ENCODE data around the gene FAM168A. TPM values are rescaled to one million over a fixed set of nuclear protein-coding genes. Genes with fewer than 3 reads are reported as not detected.

The FAM168A gene
- total RNA-seq, 1 experiment from 2014 or later, result 62.8 TPM

DNA sequence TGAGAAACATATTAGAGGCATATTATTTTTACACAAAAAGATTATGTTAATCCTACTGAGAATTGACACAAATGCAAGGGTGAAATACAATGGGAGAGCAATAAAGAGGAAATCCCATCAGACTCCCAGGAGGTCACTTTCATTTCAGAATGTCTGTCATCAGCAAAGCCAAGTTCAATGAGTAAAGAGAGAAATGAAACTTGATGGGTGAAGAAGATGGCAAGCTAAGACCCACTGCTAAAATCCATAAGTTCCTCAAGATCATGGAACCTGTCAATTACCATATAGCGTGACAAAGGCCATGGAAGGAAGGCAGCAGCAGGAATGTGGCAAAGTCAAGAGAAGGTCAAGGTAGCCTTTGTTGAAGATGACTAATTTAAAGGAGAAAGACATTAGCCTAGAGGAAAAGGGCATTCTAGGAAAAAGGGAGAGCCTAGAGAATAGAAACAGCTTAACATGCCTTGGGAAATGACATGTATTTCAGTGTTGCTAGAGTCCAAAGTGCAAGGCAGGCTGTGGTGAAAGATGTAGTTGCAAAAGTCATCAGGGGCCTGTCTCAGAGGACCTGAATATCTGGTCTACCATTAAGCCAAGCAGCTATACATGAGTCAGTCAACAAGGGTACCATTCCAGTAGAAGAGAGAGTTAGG, 43.1 kb downstream of the FAM168A start:
- H3K4me1 ChIP-seq (ENCODE audit: control insufficient read depth, insufficient read depth, low read length), result no peaks in the 10 kb centered on the region
- H3K4me3 ChIP-seq (ENCODE audit: low read depth in 2 of 2, low read length in 2 of 2), result no peak overlapping the region
- ChIA-PET CTCF (no interaction called here), POLR2A (no interaction called here)
- in situ Hi-C loops (cut with HindIII; ENCODE audit: low pct_unique_long_range_greater_than_20kb, low sequenced_read_pairs) (no loop called here), intact Hi-C loops (cut with micrococcal nuclease; ENCODE audit: unreplicated experiment) (no loop called here)
- ATAC-seq, result no peak
- no peak overlapping the region for H3K27ac ChIP-seq (ENCODE audit: low read length)
- no peak for DNase-seq (ENCODE audit: low read depth, low spot score)
- no peaks in the 10 kb centered on the region for H3K36me3 ChIP-seq (ENCODE audit: control insufficient read depth, insufficient read depth, low read length)
- no peak for TF ChIP-seq REST (IDR thresholded peaks at IDR 0.05; ENCODE audit: insufficient read depth in 1 of 2, low read depth in 2 of 2, low read length in 1 of 2)
- no peak for TF ChIP-seq TCF7L2 (IDR thresholded peaks at IDR 0.05; ENCODE audit: low read depth, low read length)
- TF ChIP-seq, protein P1, sequence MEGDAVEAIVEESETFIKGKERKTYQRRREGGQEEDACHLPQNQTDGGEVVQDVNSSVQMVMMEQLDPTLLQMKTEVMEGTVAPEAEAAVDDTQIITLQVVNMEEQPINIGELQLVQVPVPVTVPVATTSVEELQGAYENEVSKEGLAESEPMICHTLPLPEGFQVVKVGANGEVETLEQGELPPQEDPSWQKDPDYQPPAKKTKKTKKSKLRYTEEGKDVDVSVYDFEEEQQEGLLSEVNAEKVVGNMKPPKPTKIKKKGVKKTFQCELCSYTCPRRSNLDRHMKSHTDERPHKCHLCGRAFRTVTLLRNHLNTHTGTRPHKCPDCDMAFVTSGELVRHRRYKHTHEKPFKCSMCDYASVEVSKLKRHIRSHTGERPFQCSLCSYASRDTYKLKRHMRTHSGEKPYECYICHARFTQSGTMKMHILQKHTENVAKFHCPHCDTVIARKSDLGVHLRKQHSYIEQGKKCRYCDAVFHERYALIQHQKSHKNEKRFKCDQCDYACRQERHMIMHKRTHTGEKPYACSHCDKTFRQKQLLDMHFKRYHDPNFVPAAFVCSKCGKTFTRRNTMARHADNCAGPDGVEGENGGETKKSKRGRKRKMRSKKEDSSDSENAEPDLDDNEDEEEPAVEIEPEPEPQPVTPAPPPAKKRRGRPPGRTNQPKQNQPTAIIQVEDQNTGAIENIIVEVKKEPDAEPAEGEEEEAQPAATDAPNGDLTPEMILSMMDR (IDR thresholded peaks at IDR 0.05), result no peak
- no peak for TF ChIP-seq POLR2AphosphoS5 (IDR thresholded peaks at IDR 0.05; ENCODE audit: low read depth, low read length)
- no peak for TF ChIP-seq SIN3A (IDR thresholded peaks at IDR 0.05; ENCODE audit: borderline replicate concordance, insufficient read depth, low read depth, low read length)
- no peaks in the 10 kb centered on the region for H3K9me3 ChIP-seq (ENCODE audit: control insufficient read depth, insufficient read depth, low read depth, low read length)
- no TSS peak for BruUV-seq (replicated peaks)
- H3K27me3 ChIP-seq (ENCODE audit: control insufficient read depth, insufficient read depth, low read length), result no peaks in the 10 kb centered on the region

DNA sequence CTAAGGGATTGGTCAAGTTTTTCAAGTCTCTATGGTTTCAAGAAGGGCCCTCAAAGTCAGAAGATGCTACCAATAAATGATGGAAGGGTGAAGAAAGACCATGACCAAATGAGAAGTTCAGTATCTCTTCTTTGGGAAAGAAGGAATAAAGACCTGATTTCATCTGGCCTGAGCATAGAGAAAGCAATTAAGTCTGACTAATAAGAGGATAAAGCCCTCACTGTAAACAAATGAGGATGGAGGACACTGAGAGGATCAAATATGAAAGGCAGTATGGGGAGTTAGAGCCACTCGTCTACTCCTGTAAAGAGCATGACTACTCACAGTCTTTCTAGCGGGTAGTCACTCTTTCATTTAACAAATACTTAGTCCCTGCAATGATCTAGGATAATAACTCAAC, 44.6 kb downstream of the FAM168A start:
- no peak for ATAC-seq
- no peaks in the 10 kb centered on the region for H3K27me3 ChIP-seq (ENCODE audit: control insufficient read depth, insufficient read depth, low read length)
- H3K27ac ChIP-seq (ENCODE audit: low read length), result no peak overlapping the region
- no peak for DNase-seq (ENCODE audit: low read depth, low spot score)
- no peak for TF ChIP-seq POLR2AphosphoS5 (IDR thresholded peaks at IDR 0.05; ENCODE audit: low read depth, low read length)
- H3K36me3 ChIP-seq (ENCODE audit: control insufficient read depth, insufficient read depth, low read length), result no peaks in the 10 kb centered on the region
- ChIA-PET CTCF (no interaction called here), POLR2A (no interaction called here)
- H3K4me1 ChIP-seq (ENCODE audit: control insufficient read depth, insufficient read depth, low read length), result no peaks in the 10 kb centered on the region
- H3K9me3 ChIP-seq (ENCODE audit: control insufficient read depth, insufficient read depth, low read depth, low read length), result no peaks in the 10 kb centered on the region
- no TSS peak for BruUV-seq (replicated peaks)
- H3K4me3 ChIP-seq (ENCODE audit: low read depth in 2 of 2, low read length in 2 of 2), result no peak overlapping the region
- in situ Hi-C loops (cut with HindIII; ENCODE audit: low pct_unique_long_range_greater_than_20kb, low sequenced_read_pairs) (no loop called here), intact Hi-C loops (cut with micrococcal nuclease; ENCODE audit: unreplicated experiment) (no loop called here)

DNA sequence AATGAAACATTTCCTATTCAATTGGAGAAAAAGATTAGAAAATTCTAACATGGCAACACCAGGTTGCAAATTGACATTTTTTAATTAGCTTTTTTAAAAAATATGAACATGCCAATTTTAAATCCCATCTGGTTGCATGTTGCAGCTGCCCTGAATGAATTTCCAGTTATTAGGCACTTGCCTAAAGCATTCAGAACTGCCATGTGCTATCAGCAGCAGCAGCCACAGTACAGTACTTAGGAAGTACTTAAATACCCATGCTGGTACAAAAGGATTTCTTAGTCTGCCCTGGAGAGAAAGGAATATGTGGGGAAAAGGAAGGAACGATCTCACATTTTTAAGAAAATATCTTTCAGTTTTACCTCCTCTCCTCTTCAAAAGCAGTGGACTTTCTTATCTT, 46.2 kb downstream of the FAM168A start:
- Histone ChIP-seq H3K9me3 (ENCODE audit: control insufficient read depth, insufficient read depth, low read depth, low read length) (no peaks in the 10 kb centered on the region), H3K4me3 (ENCODE audit: low read depth in 2 of 2, low read length in 2 of 2) (no peak overlapping the region), H3K27me3 (ENCODE audit: control insufficient read depth, insufficient read depth, low read length) (no peaks in the 10 kb centered on the region), H3K4me1 (ENCODE audit: control insufficient read depth, insufficient read depth, low read length) (no peaks in the 10 kb centered on the region), H3K36me3 (ENCODE audit: control insufficient read depth, insufficient read depth, low read length) (no peaks in the 10 kb centered on the region), H3K27ac (ENCODE audit: low read length) (no peak overlapping the region)
- POLR2A ChIA-PET, result interaction anchor here (0.7 kb wide), 1 partner anchor 118 kb away, joined by 5 read pairs; no protein-coding TSS in a partner anchor
- in situ Hi-C loops (cut with HindIII; ENCODE audit: low pct_unique_long_range_greater_than_20kb, low sequenced_read_pairs), result no loop called here
- BruUV-seq (replicated peaks), result no TSS peak
- intact Hi-C loops (cut with micrococcal nuclease; ENCODE audit: unreplicated experiment), result no loop called here
- TF ChIP-seq SIN3A (IDR thresholded peaks at IDR 0.05; ENCODE audit: borderline replicate concordance, insufficient read depth, low read depth, low read length) (no peak), POLR2AphosphoS5 (IDR thresholded peaks at IDR 0.05; ENCODE audit: low read depth, low read length) (no peak)
- TF ChIP-seq, protein P1 (IDR thresholded peaks at IDR 0.05), result no peak
- ATAC-seq (no peak), DNase-seq (ENCODE audit: low read depth, low spot score) (no peak)
- CTCF ChIA-PET, result interaction anchor here (0.7 kb wide), 1 partner anchor 287 kb away, joined by 5 read pairs; no protein-coding TSS in a partner anchor
